Kidney tubule cell (primary cell): Measurements from ENCODE around the gene MSX1.

ENCODE experiments used
- DNase-seq: peaks from one replicate; pipeline ENCODE4 v3.0.0-alpha.2; 2018; ENCODE audit warnings: low spot score

Gene MSX1

DNA sequence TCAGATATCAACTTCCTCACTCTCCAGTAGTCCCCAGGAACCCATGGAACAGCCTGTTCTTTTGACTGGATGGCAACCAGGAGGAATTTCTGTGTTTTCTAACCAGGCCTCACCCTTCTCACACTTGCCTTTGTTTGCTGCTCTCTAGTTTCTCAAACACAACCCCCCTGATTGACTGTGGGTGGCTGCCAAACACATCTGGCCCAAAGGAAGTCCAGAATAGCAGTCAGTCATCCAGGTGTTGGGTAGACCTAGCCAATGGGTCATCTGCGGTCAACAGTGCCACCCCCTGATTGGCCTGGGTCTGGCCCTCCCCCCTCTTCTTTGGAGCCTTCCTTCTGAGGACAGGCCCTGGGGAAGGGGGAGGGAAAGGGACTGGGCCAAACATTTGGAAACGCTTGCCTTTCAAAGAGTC lies 53.7 kb downstream of the MSX1 start:
- no peak for DNase-seq
